Smooth muscle cell (in vitro differentiated cells): ENCODE results near the gene METTL4. TPM values are rescaled to one million over a fixed set of nuclear protein-coding genes. Genes with fewer than 3 reads are reported as not detected.

Experiments used
- polyA plus RNA-seq: library from polyadenylated mRNA; unstranded; fragments of >200 nt; fragmentation: Nextera tagmentation; extraction: Ambion mirVana; gene quantifications from 2 replicates; pipeline ENCODE4 v1.2.1, GENCODE V29; 2016
- small RNA-seq: library from RNA; depleted of rRNA; stranded (forward); fragments of <200 nt; gene quantifications from one replicate; pipeline ENCODE3, GENCODE V24; 2014
- total RNA-seq: library from RNA; depleted of rRNA; stranded (reverse); fragments of >200 nt; gene quantifications from 2 replicates; pipeline ENCODE4 v1.2.3, GENCODE V29; 2014

Gene METTL4
- total and polyA plus RNA-seq, 2 experiments from 2014 or later: 8.2 to 27.7 TPM

Small RNA genes lying within 50 kb of the gene (small RNA-seq; reads per million reads assigned to genes)
- not detected for gene RF00019
- gene RF01233: not detected

Other genes starting within 250 kb of the METTL4 start
- 8.2 and 9.1 TPM in 2 replicates for gene NDC80, start 52 bp upstream of the METTL4 start, total RNA-seq
- gene NDC80, start 52 bp upstream of the METTL4 start, polyA plus RNA-seq: 8.1 and 8.8 TPM in 2 replicates
- 46.3 and 68.6 TPM in 2 replicates for gene SMCHD1, start 84.2 kb upstream of the METTL4 start, total RNA-seq
- gene SMCHD1, start 84.2 kb upstream of the METTL4 start, polyA plus RNA-seq: 5.9 and 12.7 TPM in 2 replicates